ENCODE measurements around the gene PKP2.

The PKP2 gene

DNA sequence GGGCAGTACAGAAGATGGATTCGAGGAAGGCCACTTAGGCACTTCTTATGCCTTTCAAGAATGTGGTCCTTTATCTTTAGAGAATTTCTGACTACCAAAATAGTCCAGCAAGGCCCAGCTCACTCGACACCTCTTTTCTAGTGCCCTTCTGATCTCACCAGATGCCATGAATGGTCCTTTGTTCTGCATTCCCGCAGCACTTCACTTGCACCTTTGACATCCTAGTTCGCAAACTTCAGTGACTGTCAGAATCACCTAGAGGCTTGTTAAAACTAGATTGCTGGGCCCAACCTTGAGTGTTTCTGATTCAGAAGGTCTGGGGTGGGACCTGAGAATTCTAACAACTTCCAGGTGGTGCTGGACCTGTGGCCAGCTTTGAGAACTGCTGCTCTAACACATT lies 56.7 kb downstream of the PKP2 start:
- TF ChIP-seq TEAD4 (IDR thresholded peaks at IDR 0.05) (no peak), YY1 (IDR thresholded peaks at IDR 0.05; ENCODE audit: low read depth) (no peak)
- TF ChIP-seq, protein P1, sequence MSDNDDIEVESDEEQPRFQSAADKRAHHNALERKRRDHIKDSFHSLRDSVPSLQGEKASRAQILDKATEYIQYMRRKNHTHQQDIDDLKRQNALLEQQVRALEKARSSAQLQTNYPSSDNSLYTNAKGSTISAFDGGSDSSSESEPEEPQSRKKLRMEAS (IDR thresholded peaks at IDR 0.05): no peak

DNA sequence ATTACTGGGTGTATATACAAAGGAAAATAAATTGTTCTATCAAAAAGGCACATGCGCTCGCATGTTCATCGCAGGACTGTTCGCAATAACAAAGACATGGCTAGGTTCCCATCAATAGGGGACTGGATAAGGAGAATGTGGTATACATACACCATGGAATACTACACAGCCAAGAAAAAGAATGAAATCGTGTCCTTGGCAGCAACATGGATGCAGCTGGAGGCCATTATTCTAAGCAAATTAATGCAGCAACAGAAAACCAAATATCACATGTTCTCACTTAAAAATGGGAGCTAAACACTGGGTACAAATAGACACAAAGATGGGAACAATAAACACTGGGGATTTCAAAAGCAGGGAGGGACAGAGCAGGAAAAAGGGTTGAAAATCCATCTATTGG lies 58.6 kb downstream of the PKP2 start:
- TF ChIP-seq EP300 (IDR thresholded peaks at IDR 0.05; ENCODE audit: borderline replicate concordance) (no peak), CREB1 (IDR thresholded peaks at IDR 0.05; ENCODE audit: low read depth) (no peak), TAF1 (IDR thresholded peaks at IDR 0.05; ENCODE audit: low read depth) (no peak), YY1 (IDR thresholded peaks at IDR 0.05; ENCODE audit: low read depth) (no peak), TEAD4 (IDR thresholded peaks at IDR 0.05) (no peak), FOXM1 (IDR thresholded peaks at IDR 0.05; ENCODE audit: borderline replicate concordance, low read depth) (no peak), ZBTB7A (IDR thresholded peaks at IDR 0.05; ENCODE audit: low read depth) (no peak), NFIC (IDR thresholded peaks at IDR 0.05) (no peak), CEBPB (IDR thresholded peaks at IDR 0.05) (no peak)
- TF ChIP-seq, protein P2, sequence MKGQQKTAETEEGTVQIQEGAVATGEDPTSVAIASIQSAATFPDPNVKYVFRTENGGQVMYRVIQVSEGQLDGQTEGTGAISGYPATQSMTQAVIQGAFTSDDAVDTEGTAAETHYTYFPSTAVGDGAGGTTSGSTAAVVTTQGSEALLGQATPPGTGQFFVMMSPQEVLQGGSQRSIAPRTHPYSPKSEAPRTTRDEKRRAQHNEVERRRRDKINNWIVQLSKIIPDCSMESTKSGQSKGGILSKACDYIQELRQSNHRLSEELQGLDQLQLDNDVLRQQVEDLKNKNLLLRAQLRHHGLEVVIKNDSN (IDR thresholded peaks at IDR 0.05): no peak
- TF ChIP-seq, protein P1 (IDR thresholded peaks at IDR 0.05): no peak
- TF ChIP-seq, protein P3, sequence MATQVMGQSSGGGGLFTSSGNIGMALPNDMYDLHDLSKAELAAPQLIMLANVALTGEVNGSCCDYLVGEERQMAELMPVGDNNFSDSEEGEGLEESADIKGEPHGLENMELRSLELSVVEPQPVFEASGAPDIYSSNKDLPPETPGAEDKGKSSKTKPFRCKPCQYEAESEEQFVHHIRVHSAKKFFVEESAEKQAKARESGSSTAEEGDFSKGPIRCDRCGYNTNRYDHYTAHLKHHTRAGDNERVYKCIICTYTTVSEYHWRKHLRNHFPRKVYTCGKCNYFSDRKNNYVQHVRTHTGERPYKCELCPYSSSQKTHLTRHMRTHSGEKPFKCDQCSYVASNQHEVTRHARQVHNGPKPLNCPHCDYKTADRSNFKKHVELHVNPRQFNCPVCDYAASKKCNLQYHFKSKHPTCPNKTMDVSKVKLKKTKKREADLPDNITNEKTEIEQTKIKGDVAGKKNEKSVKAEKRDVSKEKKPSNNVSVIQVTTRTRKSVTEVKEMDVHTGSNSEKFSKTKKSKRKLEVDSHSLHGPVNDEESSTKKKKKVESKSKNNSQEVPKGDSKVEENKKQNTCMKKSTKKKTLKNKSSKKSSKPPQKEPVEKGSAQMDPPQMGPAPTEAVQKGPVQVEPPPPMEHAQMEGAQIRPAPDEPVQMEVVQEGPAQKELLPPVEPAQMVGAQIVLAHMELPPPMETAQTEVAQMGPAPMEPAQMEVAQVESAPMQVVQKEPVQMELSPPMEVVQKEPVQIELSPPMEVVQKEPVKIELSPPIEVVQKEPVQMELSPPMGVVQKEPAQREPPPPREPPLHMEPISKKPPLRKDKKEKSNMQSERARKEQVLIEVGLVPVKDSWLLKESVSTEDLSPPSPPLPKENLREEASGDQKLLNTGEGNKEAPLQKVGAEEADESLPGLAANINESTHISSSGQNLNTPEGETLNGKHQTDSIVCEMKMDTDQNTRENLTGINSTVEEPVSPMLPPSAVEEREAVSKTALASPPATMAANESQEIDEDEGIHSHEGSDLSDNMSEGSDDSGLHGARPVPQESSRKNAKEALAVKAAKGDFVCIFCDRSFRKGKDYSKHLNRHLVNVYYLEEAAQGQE (IDR thresholded peaks at IDR 0.05; ENCODE audit: low read depth): no peak

DNA sequence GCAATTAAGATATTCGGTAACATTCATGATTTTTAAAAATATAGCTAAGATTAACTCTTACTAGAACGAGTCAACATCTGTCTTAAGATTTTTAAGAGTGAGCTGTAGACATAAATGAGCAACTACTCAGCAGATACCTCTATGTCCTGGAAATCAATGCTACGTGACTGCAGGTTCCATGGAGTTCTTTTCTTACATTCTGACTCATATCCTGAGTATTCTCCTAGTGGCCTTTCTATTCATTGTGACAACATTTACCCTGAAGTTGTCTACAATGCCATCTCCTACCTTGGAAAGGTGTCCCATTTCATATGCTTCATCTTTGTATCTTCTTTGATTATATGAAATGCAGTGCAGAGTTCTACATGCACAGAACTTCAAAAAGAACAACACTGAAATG lies 59.9 kb downstream of the PKP2 start:
- TF ChIP-seq FOXM1 (IDR thresholded peaks at IDR 0.05; ENCODE audit: borderline replicate concordance, low read depth) (no peak), TEAD4 (IDR thresholded peaks at IDR 0.05) (0 out of 2 replicates have a peak, but pooled peaks have one; percentile 16)

DNA sequence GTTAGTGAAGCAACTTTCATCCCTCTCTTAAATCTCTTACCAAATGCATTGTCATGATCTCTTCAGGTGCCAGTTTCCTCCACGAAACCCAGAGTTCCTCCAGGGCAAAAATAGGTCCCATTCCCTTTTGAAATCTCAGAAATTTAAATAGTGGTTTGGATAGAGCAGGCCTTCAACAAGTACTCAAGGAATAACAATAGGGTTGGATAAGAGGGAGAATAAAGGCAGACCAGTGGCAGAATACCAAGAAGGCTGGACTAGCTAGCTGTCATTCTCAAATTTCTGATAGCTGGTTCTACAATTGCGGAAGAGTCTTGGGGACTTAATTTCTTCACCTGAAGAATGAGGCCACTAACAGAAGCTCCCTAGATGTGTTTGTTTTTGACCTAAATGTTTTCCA lies 62.5 kb downstream of the PKP2 start:
- TF ChIP-seq FOXM1 (IDR thresholded peaks at IDR 0.05; ENCODE audit: borderline replicate concordance, low read depth): no peak
- TF ChIP-seq CREB1 (IDR thresholded peaks at IDR 0.05; ENCODE audit: low read depth): no peak
- no peak for TF ChIP-seq ZBTB7A (IDR thresholded peaks at IDR 0.05; ENCODE audit: low read depth)
- TF ChIP-seq, protein P3 (IDR thresholded peaks at IDR 0.05; ENCODE audit: low read depth): no peak
- TF ChIP-seq TEAD4 (IDR thresholded peaks at IDR 0.05): no peak
- TF ChIP-seq RAD21 (IDR thresholded peaks at IDR 0.05; ENCODE audit: low read depth): no peak

DNA sequence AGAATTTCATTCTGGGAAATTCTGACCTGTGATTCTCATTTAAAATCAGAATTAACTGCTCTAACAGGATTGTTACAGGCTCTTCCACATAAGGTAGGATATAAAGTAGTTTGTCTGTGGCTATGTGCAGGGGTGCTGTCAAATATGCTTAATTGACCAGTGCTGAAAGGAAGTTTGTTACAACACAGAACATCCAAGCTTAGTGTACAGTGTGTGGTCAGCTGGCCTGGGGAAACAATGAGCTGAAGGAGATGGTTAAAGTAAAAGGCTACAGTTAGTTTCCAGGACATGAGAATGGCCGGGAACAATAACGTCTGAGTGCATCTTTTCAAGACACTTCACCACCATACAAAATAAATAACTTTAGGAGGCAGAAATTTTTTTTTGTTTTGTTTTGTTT lies 68.0 kb downstream of the PKP2 start:
- TF ChIP-seq, protein P1 (IDR thresholded peaks at IDR 0.05): no peak
- no peak for TF ChIP-seq YY1 (IDR thresholded peaks at IDR 0.05; ENCODE audit: low read depth)
- TF ChIP-seq NFIC (IDR thresholded peaks at IDR 0.05): no peak
- TF ChIP-seq EP300 (IDR thresholded peaks at IDR 0.05; ENCODE audit: borderline replicate concordance): no peak
- TF ChIP-seq FOXM1 (IDR thresholded peaks at IDR 0.05; ENCODE audit: borderline replicate concordance, low read depth): no peak
- no peak for TF ChIP-seq CREB1 (IDR thresholded peaks at IDR 0.05; ENCODE audit: low read depth)
- TF ChIP-seq RAD21 (IDR thresholded peaks at IDR 0.05; ENCODE audit: low read depth): no peak
- no peak for TF ChIP-seq TCF12 (IDR thresholded peaks at IDR 0.05; ENCODE audit: low read depth)
- TF ChIP-seq ZBTB7A (IDR thresholded peaks at IDR 0.05; ENCODE audit: low read depth): no peak

DNA sequence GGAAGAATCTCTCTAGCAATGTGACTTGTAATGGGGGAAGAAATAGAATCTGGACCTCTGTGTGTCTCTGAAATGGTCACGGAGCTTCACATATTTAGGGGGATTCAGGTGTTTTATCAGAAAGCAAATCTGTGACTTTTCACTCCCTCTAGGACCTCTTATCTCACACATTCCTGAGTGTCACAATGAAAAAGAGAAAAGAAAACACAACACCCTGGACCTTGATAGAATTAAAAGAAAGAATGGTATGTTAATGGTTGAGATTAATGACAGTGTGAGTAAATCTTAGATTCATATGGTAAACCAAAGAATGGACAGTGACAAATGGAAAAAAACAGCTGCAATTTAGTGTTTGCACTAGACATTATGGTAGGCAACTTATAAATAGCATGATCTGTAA lies 68.5 kb downstream of the PKP2 start:
- no peak for TF ChIP-seq NFIC (IDR thresholded peaks at IDR 0.05)
- TF ChIP-seq, protein P2 (IDR thresholded peaks at IDR 0.05): no peak

DNA sequence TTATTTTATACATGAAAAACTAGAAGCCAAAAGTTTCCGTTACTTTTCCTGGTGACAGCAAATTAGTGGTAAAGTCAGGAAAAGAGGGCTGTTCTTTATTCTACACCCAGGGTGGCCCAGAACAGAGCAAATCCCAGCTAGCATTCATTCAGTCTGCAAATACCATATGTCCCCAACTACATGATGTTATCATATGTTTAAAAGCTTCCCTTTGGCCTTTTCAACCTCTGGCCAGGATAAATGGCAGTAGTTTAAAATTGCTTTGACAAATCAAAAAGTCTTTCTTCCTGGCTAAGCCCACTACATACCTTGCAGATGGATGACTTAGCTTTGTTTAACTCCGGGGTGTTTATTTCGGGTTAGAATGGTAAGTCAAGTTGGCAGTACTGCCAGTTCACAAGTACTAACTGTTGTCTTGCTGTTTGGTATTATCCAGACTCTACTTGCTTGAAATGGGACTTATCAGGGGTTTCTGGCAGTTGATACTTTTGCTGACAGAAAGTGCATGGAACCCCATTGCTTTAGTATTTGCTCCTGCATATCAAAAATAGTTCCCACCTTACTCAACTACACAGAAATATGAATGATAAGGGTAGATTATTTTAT lies 69.7 kb downstream of the PKP2 start:
- TF ChIP-seq EP300 (IDR thresholded peaks at IDR 0.05; ENCODE audit: borderline replicate concordance) (no peak), FOXM1 (IDR thresholded peaks at IDR 0.05; ENCODE audit: borderline replicate concordance, low read depth) (no peak), CREB1 (IDR thresholded peaks at IDR 0.05; ENCODE audit: low read depth) (no peak), RAD21 (IDR thresholded peaks at IDR 0.05; ENCODE audit: low read depth) (no peak)

All from Ishikawa (cell line).